DND-41 (cell line): Measurements from ENCODE around the gene OAS1.

Source experiments
- ATAC-seq: fragments of 200-7000 bp; cut with Tn5 transposase; 3 replicates; pipeline ENCODE4 v1.9.1; 2021; ENCODE audit warnings: low read depth; ENCODE audit not compliant: insufficient read depth
- DNase-seq: peaks from one replicate; pipeline ENCODE4 v3.0.0-alpha.2; 2020
- H2AFZ ChIP-seq: 2 replicates; pipeline ENCODE4 v1.6.0; 2012; ENCODE audit warnings: low read depth, low read length
- H3K27ac ChIP-seq: 2 replicates; pipeline ENCODE4 v1.5.1; 2012; ENCODE audit warnings: low read length, inconsistent platforms
- H3K27me3 ChIP-seq: fragments of 200-600 bp; sonication (generic); 2 replicates; pipeline ENCODE4 v1.6.0; 2012; ENCODE audit warnings: low read length, mild to moderate bottlenecking, inconsistent platforms; ENCODE audit not compliant: insufficient read depth, poor library complexity
- H3K36me3 ChIP-seq: 2 replicates; pipeline ENCODE4 v1.5.1; 2012; ENCODE audit warnings: low read length, inconsistent platforms; ENCODE audit not compliant: insufficient read depth
- H3K4me1 ChIP-seq: 2 replicates; pipeline ENCODE4 v1.5.1; 2012; ENCODE audit warnings: mild to moderate bottlenecking, low read length; ENCODE audit not compliant: insufficient read depth
- H3K4me2 ChIP-seq: 2 replicates; pipeline ENCODE4 v1.6.0; 2012; ENCODE audit warnings: mild to moderate bottlenecking, moderate library complexity, low read length, inconsistent platforms; ENCODE audit not compliant: insufficient read depth
- H3K4me3 ChIP-seq, 2 experiments: fragments of 200-600 bp in 1 of 2; shearing (Covaris generic) in 1 of 2; 2 replicates each; pipeline ENCODE4 v1.5.1; 2012 to 2016; ENCODE audit warnings: inconsistent platforms in 2 of 2, low read length in 2 of 2, mild to moderate bottlenecking in 2 of 2, low read depth in 1 of 2, moderate library complexity in 1 of 2
- H3K79me2 ChIP-seq: 2 replicates; pipeline ENCODE4 v1.6.0; 2012; ENCODE audit warnings: low read length, inconsistent platforms; ENCODE audit not compliant: insufficient read depth
- H3K9ac ChIP-seq: 2 replicates; pipeline ENCODE4 v1.6.0; 2012; ENCODE audit warnings: low read depth, mild to moderate bottlenecking, inconsistent platforms, low read length, moderate library complexity
- H3K9me3 ChIP-seq: 2 replicates; pipeline ENCODE4 v1.5.1; 2012; ENCODE audit warnings: low read length, moderate library complexity, mild to moderate bottlenecking, inconsistent platforms; ENCODE audit not compliant: insufficient read depth, severe bottlenecking
- H4K20me1 ChIP-seq: 2 replicates; pipeline ENCODE4 v1.6.0; 2012; ENCODE audit warnings: low read length; ENCODE audit not compliant: insufficient read depth
- EZH2 ChIP-seq: IDR thresholded peaks from 3 replicates; pipeline ENCODE4 v1.6.1; 2012; ENCODE audit warnings: borderline replicate concordance, low read depth, mild to moderate bottlenecking, moderate library complexity, low read length, inconsistent platforms; ENCODE audit not compliant: severe bottlenecking
- TF ChIP-seq, protein P1 (sequence below): IDR thresholded peaks from 2 replicates; pipeline ENCODE4 v1.5.1; 2012; ENCODE audit warnings: borderline replicate concordance, low read length, moderate library complexity, mild to moderate bottlenecking; ENCODE audit not compliant: poor library complexity, severe bottlenecking; ENCODE audit errors: extremely low read depth

OAS1 gene

DNA sequence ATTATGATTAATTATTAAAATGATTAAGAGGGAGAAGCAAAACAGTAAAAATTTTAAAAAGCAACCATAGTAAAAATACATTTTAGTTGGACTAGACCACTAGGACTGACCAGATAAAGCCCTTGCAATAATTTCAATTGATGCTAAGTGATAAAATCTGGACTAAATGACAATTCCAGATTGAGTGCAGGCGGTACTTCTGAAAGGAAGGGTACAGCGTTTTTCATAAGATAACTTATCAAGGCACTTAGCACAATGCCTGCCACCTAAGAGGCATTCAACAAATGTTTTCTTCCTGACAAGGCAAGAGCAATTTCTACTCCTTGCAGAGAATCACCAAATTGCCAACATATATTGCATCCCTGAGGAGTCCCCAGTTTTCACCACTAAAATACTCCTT lies 37.7 kb upstream of the OAS1 start:
- ATAC-seq (no peak), DNase-seq (no peak)
- Histone ChIP-seq H3K27me3 (peaks cover 38% of the 10 kb centered on the region), H3K9ac (no peak overlapping the region), H3K36me3 (no peaks in the 10 kb centered on the region), H3K9me3 (no peaks in the 10 kb centered on the region), H3K4me3 (no peak overlapping the region), H3K27ac (no peak overlapping the region), H2AFZ (no peak overlapping the region), H3K4me1 (no peaks in the 10 kb centered on the region), H3K4me2 (no peak overlapping the region), H3K79me2 (no peaks in the 10 kb centered on the region), H4K20me1 (peaks cover 5% of the 10 kb centered on the region; the same call in 1 of the 2 replicates)
- TF ChIP-seq, protein P1, sequence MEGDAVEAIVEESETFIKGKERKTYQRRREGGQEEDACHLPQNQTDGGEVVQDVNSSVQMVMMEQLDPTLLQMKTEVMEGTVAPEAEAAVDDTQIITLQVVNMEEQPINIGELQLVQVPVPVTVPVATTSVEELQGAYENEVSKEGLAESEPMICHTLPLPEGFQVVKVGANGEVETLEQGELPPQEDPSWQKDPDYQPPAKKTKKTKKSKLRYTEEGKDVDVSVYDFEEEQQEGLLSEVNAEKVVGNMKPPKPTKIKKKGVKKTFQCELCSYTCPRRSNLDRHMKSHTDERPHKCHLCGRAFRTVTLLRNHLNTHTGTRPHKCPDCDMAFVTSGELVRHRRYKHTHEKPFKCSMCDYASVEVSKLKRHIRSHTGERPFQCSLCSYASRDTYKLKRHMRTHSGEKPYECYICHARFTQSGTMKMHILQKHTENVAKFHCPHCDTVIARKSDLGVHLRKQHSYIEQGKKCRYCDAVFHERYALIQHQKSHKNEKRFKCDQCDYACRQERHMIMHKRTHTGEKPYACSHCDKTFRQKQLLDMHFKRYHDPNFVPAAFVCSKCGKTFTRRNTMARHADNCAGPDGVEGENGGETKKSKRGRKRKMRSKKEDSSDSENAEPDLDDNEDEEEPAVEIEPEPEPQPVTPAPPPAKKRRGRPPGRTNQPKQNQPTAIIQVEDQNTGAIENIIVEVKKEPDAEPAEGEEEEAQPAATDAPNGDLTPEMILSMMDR, result no peak
- no peak for TF ChIP-seq EZH2

DNA sequence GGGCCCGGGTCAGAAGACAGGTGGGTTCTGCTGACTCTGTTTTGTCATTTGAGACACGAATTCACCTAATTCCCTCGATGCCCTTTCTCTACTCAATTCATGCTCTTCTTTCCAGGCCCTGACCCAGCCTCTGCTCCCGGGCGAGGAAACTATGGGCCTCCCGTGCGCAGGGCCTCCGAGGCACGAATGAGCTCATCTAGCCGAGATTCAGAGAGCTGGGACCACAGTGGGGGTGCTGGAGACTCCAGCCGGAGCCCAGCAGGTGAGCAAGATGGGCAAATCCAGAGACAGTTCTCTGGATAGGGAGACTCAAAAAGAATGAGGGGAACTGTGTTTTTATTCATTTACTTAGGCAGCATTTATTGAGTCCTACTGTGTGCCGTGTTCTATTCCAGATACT lies 37.0 kb upstream of the OAS1 start:
- DNase-seq (no peak), ATAC-seq (no peak)
- Histone ChIP-seq H3K4me2 (no peak overlapping the region), H3K27me3 (peaks cover 38% of the 10 kb centered on the region), H2AFZ (no peak overlapping the region), H3K36me3 (no peaks in the 10 kb centered on the region), H3K4me3 (no peak overlapping the region), H3K79me2 (no peaks in the 10 kb centered on the region), H3K9me3 (no peaks in the 10 kb centered on the region), H3K4me1 (no peaks in the 10 kb centered on the region), H4K20me1 (peaks cover 5% of the 10 kb centered on the region; the same call in 1 of the 2 replicates), H3K9ac (no peak overlapping the region), H3K27ac (no peak overlapping the region)
- TF ChIP-seq, protein P1, result no peak
- no peak for TF ChIP-seq EZH2

DNA sequence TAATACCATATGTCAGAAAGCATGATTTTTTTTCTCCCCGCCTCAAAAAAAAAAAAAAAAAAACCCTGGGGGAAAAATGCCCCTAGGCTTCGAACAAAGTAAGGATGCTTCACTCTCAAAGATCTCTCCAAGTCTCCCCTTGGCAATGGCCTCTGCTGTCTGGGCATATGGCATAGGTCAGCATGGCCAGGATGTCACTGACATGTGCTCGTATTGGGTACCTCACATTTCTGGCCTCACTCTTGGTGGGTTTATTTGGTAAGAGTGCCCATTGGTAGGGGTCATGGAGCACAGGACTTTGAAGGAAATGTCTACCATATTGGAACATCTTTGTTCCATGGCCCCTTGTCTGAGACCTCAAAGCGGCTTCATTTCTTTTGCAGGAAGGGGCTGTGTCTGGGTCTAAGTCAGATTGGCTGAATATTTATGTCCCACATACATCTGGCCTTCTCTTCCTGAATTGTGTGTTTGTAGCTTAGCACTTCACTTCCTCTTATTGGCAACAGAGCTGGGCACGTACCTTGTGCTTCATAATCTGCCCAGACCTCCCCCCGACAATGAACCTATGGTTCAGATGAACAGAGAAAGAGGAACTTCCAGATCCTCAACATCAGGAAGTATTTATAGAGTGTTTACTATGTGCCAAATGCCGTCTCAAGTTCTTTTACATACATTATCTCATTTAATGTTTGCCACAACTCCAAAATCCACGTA lies 36.3 kb upstream of the OAS1 start:
- Histone ChIP-seq H3K4me3 (no peak overlapping the region), H3K79me2 (no peaks in the 10 kb centered on the region), H3K4me1 (no peaks in the 10 kb centered on the region), H2AFZ (no peak overlapping the region), H3K27ac (no peak overlapping the region), H3K4me2 (no peak overlapping the region), H3K9ac (no peak overlapping the region), H3K9me3 (no peaks in the 10 kb centered on the region), H3K36me3 (no peaks in the 10 kb centered on the region), H4K20me1 (peaks cover 5% of the 10 kb centered on the region; the same call in 1 of the 2 replicates), H3K27me3 (peaks cover 35% of the 10 kb centered on the region)
- DNase-seq (no peak), ATAC-seq (no peak)
- TF ChIP-seq EZH2, result no peak
- TF ChIP-seq, protein P1, result no peak
